H1 (cell line): Measurements from ENCODE around the gene GZMM. TPM values are rescaled to one million over a fixed set of nuclear protein-coding genes. Genes with fewer than 3 reads are reported as not detected.

Experiments
- ATF2 ChIP-seq: IDR thresholded peaks from 2 replicates; pipeline ENCODE4 v1.6.1; 2012; ENCODE audit warnings: low read length, inconsistent platforms
- CHD2 ChIP-seq: IDR thresholded peaks from 2 replicates; pipeline ENCODE4 v1.6.1; 2012; ENCODE audit warnings: low read length, improper control_type of control experiment
- polyA plus RNA-seq, 7 experiments: library from polyadenylated mRNA; depleted of rRNA in 3 of 7; stranded (reverse) in 5 of 7; unstranded in 2 of 7; fragments of >200 nt in 5 of 7; fragments of 200-250 nt in 2 of 7; gene quantifications; 1 replicate in 5 of 7; 2 replicates in 1 of 7; 4 replicates in 1 of 7; pipeline versions ENCODE4 v1.2.1 to v1.2.3, GENCODE V29; 2011 to 2013; ENCODE audit warnings: missing spikeins in 2 of 7, mixed read lengths in 2 of 7
- total RNA-seq: library from RNA; stranded (reverse); fragmentation: NEBNext Ultra II Directional; extraction: Animal tissue kit (Norgen Biotek cat#: 25700); gene quantifications from 2 replicates; pipeline ENCODE4 v1.2.1, GENCODE V29; 2021

GZMM gene
- total and polyA plus RNA-seq, 2 of the 8 experiments (the other 6 are each of a cell fraction or from before 2014, with no cell fraction given), result 0.09 to 0.32 TPM

- no peak for TF ChIP-seq ATF2
- TF ChIP-seq CHD2, result no peak
Observed at GRCh38 chr19:596263-596655, 52.4 kb downstream of the GZMM start (continued).
